GM23338 (cell line): ENCODE results near the gene CASTOR1. TPM values are rescaled to one million over a fixed set of nuclear protein-coding genes. Genes with fewer than 3 reads are reported as not detected.
A peak's percentile ranks its signal among the peaks of the same experiment; 100 is the strongest.

Source experiments
- ATAC-seq: fragments of 200-7000 bp; cut with Tn5 transposase; 3 replicates; pipeline ENCODE4 v1.9.1; 2020
- DNase-seq: peaks from one replicate; pipeline ENCODE4 v3.0.0-alpha.2; 2015; ENCODE audit warnings: low spot score
- H2AFZ ChIP-seq: fragments of 200-600 bp; sonication (generic); 2 replicates; pipeline ENCODE4 v1.8.0; 2016; ENCODE audit warnings: antibody characterized with exemption, mild to moderate bottlenecking, moderate library complexity
- H3F3A ChIP-seq: fragments of 200-600 bp; sonication (generic); replicated peaks from 2 replicates; pipeline ENCODE4 v1.8.0; 2017; ENCODE audit warnings: antibody characterized with exemption, mixed run types, low read depth
- H3K27ac ChIP-seq: fragments of 200-600 bp; sonication (generic); 2 replicates; pipeline ENCODE4 v1.6.1; 2016; ENCODE audit warnings: low read depth
- H3K27me3 ChIP-seq: fragments of 200-600 bp; sonication (generic); 2 replicates; pipeline ENCODE4 v1.8.0; 2016; ENCODE audit warnings: mild to moderate bottlenecking, mixed run types, moderate library complexity; ENCODE audit not compliant: insufficient read depth
- H3K36me3 ChIP-seq: fragments of 200-600 bp; sonication (generic); 2 replicates; pipeline ENCODE4 v1.8.0; 2016; ENCODE audit warnings: mild to moderate bottlenecking; ENCODE audit not compliant: insufficient read depth
- H3K4me1 ChIP-seq: fragments of 200-600 bp; sonication (generic); 2 replicates; pipeline ENCODE4 v1.8.0; 2016; ENCODE audit warnings: mild to moderate bottlenecking, moderate library complexity; ENCODE audit not compliant: insufficient read depth
- H3K4me2 ChIP-seq: fragments of 200-600 bp; sonication (generic); 2 replicates; pipeline ENCODE4 v1.7.1; 2017; ENCODE audit warnings: mixed run types
- H3K4me3 ChIP-seq: fragments of 200-600 bp; sonication (generic); 2 replicates; pipeline ENCODE4 v1.6.1; 2016; ENCODE audit warnings: mixed run types
- H3K79me2 ChIP-seq: fragments of 200-600 bp; sonication (generic); replicated peaks from 2 replicates; pipeline ENCODE4 v1.8.0; 2017; ENCODE audit warnings: mild to moderate bottlenecking; ENCODE audit not compliant: insufficient read depth
- H3K9me2 ChIP-seq: fragments of 200-600 bp; sonication (generic); 2 replicates; pipeline ENCODE4 v1.8.0; 2017; ENCODE audit not compliant: insufficient read depth
- H4K20me1 ChIP-seq: fragments of 200-600 bp; sonication (generic); replicated peaks from 2 replicates; pipeline ENCODE4 v1.8.0; 2017; ENCODE audit warnings: mild to moderate bottlenecking; ENCODE audit not compliant: insufficient read depth
- H3K27ac Mint-ChIP-seq: 2 replicates; pipeline ENCODE4 v1.8.0; 2020; ENCODE audit warnings: inconsistent platforms, mild to moderate bottlenecking, moderate library complexity, mixed read lengths
- H3K27me3 Mint-ChIP-seq: 3 replicates; pipeline ENCODE4 v1.8.0; 2022; ENCODE audit warnings: low read depth, mild to moderate bottlenecking, moderate library complexity, mixed read lengths, inconsistent platforms; ENCODE audit not compliant: insufficient read depth, poor library complexity
- H3K36me3 Mint-ChIP-seq: 3 replicates; pipeline ENCODE4 v1.8.0; 2021; ENCODE audit warnings: low read depth, mild to moderate bottlenecking, inconsistent platforms, moderate library complexity, mixed read lengths
- H3K4me1 Mint-ChIP-seq: 3 replicates; pipeline ENCODE4 v1.8.0; 2020; ENCODE audit warnings: mild to moderate bottlenecking, inconsistent platforms, mixed read lengths
- H3K4me3 Mint-ChIP-seq: 3 replicates; pipeline ENCODE4 v1.8.0; 2021; ENCODE audit warnings: moderate library complexity, mild to moderate bottlenecking, inconsistent platforms, mixed read lengths
- H3K9me3 Mint-ChIP-seq: 3 replicates; pipeline ENCODE4 v1.8.0; 2020; ENCODE audit warnings: moderate library complexity, mild to moderate bottlenecking, inconsistent platforms, mixed read lengths
- EZH2phosphoT487 ChIP-seq: fragments of 200-600 bp; sonication (generic); IDR thresholded peaks from one replicate; pipeline ENCODE4 v1.8.1; 2018; ENCODE audit warnings: antibody characterized with exemption; ENCODE audit not compliant: unreplicated experiment
- STAT1 ChIP-seq: IDR thresholded peaks from one replicate; pipeline ENCODE4 v1.6.1; 2016; ENCODE audit warnings: antibody characterized with exemption; ENCODE audit not compliant: unreplicated experiment
- ZNF331 ChIP-seq: fragments of 250-450 bp; sonication (Bioruptor Pico); IDR thresholded peaks from 2 replicates; pipeline ENCODE4 v1.5.0; 2020; ENCODE audit warnings: low read depth, mild to moderate bottlenecking, moderate library complexity
- polyA plus RNA-seq: library from polyadenylated mRNA; unstranded; fragments of >200 nt; fragmentation: Nextera tagmentation; extraction: Ambion mirVana; gene quantifications from 2 replicates; pipeline ENCODE4 v1.2.1, GENCODE V29; 2016
- total RNA-seq: library from RNA; depleted of rRNA; stranded (reverse); fragments of >200 nt; shearing (Covaris generic); gene quantifications from 2 replicates; pipeline ENCODE4 v1.2.3, GENCODE V29; 2014
- TF ChIP-seq, protein P1 (sequence below): fragments of 250-450 bp; sonication (Bioruptor Pico); IDR thresholded peaks from 2 replicates; pipeline ENCODE4 v1.5.0; 2020; ENCODE audit warnings: mild to moderate bottlenecking, moderate library complexity

CASTOR1 gene
- total and polyA plus RNA-seq, 2 experiments from 2014 or later, result 11.3 to 23.2 TPM

GRCh38 chr22:30238661-30239487, 50.4 kb downstream of the CASTOR1 start:
- H3K27ac Mint-ChIP-seq, result peak overlapping the region; percentile 27; the same call in 1 of the 2 replicates

More at GRCh38 chr22:30238661-30239487, 50.4 kb downstream of the CASTOR1 start:
- H3K4me2 ChIP-seq, result no peak overlapping the region
- H3K9me2 ChIP-seq, result no peaks in the 10 kb centered on the region
- H3K4me1 Mint-ChIP-seq, result peaks cover 38% of the 10 kb centered on the region
- no peaks in the 10 kb centered on the region; the same call in 2 of the 3 replicates for H3K9me3 Mint-ChIP-seq
- TF ChIP-seq STAT1 (no peak), EZH2phosphoT487 (no peak), ZNF331 (CRISPR knock-in tag) (no peak)
- TF ChIP-seq, protein P1, sequence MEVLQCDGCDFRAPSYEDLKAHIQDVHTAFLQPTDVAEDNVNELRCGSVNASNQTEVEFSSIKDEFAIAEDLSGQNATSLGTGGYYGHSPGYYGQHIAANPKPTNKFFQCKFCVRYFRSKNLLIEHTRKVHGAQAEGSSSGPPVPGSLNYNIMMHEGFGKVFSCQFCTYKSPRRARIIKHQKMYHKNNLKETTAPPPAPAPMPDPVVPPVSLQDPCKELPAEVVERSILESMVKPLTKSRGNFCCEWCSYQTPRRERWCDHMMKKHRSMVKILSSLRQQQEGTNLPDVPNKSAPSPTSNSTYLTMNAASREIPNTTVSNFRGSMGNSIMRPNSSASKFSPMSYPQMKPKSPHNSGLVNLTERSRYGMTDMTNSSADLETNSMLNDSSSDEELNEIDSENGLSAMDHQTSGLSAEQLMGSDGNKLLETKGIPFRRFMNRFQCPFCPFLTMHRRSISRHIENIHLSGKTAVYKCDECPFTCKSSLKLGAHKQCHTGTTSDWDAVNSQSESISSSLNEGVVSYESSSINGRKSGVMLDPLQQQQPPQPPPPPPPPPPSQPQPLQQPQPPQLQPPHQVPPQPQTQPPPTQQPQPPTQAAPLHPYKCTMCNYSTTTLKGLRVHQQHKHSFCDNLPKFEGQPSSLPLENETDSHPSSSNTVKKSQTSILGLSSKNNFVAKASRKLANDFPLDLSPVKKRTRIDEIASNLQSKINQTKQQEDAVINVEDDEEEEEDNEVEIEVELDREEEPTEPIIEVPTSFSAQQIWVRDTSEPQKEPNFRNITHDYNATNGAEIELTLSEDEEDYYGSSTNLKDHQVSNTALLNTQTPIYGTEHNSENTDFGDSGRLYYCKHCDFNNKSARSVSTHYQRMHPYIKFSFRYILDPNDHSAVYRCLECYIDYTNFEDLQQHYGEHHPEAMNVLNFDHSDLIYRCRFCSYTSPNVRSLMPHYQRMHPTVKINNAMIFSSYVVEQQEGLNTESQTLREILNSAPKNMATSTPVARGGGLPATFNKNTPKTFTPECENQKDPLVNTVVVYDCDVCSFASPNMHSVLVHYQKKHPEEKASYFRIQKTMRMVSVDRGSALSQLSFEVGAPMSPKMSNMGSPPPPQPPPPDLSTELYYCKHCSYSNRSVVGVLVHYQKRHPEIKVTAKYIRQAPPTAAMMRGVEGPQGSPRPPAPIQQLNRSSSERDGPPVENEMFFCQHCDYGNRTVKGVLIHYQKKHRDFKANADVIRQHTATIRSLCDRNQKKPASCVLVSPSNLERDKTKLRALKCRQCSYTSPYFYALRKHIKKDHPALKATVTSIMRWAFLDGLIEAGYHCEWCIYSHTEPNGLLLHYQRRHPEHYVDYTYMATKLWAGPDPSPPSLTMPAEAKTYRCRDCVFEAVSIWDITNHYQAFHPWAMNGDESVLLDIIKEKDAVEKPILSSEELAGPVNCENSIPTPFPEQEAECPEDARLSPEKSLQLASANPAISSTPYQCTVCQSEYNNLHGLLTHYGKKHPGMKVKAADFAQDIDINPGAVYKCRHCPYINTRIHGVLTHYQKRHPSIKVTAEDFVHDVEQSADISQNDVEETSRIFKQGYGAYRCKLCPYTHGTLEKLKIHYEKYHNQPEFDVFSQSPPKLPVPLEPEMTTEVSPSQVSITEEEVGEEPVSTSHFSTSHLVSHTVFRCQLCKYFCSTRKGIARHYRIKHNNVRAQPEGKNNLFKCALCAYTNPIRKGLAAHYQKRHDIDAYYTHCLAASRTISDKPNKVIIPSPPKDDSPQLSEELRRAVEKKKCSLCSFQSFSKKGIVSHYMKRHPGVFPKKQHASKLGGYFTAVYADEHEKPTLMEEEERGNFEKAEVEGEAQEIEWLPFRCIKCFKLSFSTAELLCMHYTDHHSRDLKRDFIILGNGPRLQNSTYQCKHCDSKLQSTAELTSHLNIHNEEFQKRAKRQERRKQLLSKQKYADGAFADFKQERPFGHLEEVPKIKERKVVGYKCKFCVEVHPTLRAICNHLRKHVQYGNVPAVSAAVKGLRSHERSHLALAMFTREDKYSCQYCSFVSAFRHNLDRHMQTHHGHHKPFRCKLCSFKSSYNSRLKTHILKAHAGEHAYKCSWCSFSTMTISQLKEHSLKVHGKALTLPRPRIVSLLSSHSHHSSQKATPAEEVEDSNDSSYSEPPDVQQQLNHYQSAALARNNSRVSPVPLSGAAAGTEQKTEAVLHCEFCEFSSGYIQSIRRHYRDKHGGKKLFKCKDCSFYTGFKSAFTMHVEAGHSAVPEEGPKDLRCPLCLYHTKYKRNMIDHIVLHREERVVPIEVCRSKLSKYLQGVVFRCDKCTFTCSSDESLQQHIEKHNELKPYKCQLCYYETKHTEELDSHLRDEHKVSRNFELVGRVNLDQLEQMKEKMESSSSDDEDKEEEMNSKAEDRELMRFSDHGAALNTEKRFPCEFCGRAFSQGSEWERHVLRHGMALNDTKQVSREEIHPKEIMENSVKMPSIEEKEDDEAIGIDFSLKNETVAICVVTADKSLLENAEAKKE (CRISPR knock-in tag), result no peak
- no peaks in the 10 kb centered on the region for H3F3A ChIP-seq
- peak overlapping the region; percentile 59; the same call in 1 of the 2 replicates for H2AFZ ChIP-seq
- no peaks in the 10 kb centered on the region for H3K36me3 ChIP-seq
- H3K4me3 Mint-ChIP-seq, result no peak overlapping the region
- no peaks in the 10 kb centered on the region for H3K79me2 ChIP-seq
- peak; percentile 77 for ATAC-seq
- H3K27me3 ChIP-seq, result no peaks in the 10 kb centered on the region
- no peak overlapping the region for H3K27ac ChIP-seq
- peaks cover 25% of the 10 kb centered on the region for H3K4me1 ChIP-seq
- no peaks in the 10 kb centered on the region for H4K20me1 ChIP-seq
- DNase-seq, result peak; percentile 52
- H3K36me3 Mint-ChIP-seq, result peaks cover 14% of the 10 kb centered on the region; the same call in 2 of the 3 replicates
- H3K27me3 Mint-ChIP-seq, result peaks cover 10% of the 10 kb centered on the region
- H3K4me3 ChIP-seq, result no peak overlapping the region
